NCI-H1105 (cell line): ENCODE results near the gene MAP2K3.
A peak's percentile ranks its signal among the peaks of the same experiment; 100 is the strongest.

Experiments
- DNase-seq: peaks from one replicate; lab custom pipeline; 2025; lab: John Stamatoyannopoulos, UW

Gene MAP2K3

DNA sequence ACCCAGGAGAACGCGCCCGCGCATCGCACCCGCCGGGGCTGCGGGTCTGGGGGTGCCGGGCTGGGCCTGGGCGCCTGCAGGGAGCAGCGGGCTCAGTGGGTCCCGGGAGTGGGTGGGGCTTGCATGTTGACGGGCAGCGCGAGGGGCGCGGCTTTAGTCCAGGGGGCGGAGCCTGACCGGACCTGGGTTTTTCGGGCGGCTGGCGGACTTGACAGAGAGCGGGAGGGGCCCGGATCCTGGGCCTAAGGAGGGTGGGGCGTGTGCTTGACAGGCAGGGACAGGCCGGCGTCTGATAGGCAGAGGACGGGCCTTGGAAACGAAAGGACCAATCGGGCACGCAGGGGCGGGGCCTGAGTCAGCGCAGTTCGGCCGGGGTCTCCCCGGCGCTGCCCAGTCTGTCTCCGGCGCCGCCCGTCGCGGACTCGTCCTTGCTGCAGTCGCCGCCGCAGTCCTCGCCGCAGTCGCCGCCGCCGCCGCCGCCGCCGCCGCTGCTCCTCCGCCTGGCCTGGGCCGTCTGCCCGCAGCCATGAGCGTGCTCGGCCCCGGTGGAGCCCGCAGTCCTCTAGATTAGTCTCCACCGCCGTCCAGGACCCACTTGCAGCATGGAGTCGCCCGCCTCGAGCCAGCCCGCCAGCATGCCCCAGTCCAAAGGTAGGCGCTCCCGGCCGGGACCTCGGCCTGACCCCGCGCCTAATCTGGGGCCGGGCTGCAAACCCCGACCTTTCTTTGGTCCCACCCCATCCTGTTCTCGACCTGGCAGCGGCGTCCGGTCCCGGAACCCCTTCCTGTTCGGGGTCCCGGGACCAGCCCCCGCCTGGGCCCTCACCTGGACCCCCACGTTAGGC is at the start of gene MAP2K3:
Gene MAP2K3 (plus strand): TSS at position 393 of the 845 bp plus-strand sequence. CDS start 210 bp downstream, at position 603.
- DNase-seq: peak; percentile 100

DNA sequence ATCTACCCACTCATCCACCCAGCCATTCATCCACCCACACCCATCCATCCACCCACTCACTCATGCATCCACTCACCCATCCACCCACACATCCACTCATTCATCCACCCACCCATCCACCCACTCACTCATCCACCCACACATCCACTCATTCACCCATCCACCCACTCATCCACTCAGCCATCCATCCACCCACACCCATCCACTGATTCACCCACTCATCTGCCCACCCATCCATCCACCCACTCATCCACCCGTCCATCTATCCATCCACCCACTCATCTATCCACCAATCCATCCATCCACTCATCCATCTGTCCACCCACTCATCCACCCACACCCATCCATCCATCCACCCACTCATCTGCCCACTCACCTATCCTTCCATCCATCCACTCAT is 48.6 kb upstream of the MAP2K3 start:
- no peak for DNase-seq

DNA sequence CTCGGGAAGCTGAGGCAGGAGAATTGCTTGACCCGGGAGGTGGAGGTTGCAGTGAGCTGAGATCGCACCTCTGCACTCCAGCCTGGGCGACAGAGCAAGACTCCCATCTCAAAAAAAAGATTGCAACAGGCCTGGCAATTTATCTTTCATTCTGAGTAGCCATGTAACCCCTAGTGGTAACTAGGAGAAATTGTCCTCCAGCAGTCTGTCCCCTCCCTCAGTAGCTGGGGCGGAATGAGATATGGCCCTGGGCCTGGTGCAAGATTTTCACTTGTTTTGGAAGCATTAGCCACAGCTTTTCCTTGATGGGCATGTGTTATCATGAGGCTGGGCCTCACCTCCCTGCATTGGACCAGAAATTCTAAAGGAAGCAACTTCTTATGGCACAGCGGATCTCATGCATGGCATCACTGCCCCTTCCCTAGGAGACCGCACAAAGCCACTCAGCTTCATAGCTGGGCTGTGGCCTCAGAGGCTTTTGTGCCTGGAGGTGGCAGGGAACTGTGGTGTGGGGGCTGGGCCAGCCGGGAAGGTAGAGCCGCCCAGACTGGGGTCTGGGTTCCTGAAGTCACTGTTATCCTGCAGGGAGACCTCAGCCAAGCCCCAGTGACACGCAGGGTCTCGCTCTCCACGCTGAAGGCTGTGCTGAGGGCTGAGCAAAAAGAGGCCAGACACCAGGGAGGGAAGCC is 44.7 kb upstream of the MAP2K3 start:
- DNase-seq: peak; percentile 7

DNA sequence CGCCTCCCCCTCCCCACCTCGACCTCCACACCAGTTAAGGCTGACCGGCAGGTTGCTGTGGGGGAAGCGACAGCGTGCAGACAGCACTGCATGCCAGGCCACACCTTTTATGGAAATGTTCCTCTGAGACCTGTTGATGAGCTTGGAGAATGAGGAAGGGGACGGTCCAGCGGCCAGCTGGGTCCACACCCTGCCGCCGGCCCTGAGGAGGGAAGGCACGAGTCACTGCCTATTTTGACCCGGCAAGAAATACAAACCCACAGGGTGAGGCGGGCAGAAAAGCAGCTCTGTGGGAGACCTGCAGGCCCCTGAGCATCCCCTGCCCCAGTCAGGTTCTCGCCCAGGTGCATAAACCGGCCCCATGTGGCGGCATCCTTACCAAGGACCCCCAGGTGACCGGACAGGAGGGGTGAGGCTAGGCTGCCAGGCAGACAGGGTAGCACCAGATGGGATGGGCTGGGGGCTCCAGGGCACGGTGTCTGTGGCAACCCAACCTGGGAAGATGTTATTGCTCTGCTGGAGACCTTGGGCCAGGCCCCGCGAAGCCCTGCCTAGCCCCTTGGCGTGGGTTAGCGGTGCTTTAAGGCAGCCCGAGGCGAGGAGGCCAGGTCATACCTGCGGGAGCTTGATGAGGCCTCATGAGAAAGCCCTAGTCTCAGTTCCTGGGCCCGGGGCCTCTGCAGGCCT is 44.0 kb upstream of the MAP2K3 start:
- no peak for DNase-seq

DNA sequence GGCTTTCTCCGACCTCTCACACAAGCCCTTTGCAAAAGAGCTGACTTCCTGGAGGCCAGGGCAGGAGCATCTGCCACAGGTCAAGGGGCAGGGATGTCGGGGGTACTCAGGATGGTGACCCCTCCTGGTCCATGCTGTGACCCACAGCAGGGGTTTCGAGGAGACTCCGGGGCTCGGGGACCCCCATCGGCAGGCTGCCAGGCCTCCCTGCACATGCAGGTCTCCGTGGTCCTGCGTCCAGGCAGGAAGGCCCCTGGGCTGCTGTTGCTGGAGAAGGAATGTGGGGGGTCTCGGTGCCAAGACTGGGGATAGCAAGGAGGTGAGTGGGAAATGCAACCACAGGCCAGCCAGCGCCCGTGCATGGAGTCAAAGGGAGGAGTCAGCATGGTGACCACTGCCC is 42.9 kb upstream of the MAP2K3 start:
- no peak for DNase-seq

DNA sequence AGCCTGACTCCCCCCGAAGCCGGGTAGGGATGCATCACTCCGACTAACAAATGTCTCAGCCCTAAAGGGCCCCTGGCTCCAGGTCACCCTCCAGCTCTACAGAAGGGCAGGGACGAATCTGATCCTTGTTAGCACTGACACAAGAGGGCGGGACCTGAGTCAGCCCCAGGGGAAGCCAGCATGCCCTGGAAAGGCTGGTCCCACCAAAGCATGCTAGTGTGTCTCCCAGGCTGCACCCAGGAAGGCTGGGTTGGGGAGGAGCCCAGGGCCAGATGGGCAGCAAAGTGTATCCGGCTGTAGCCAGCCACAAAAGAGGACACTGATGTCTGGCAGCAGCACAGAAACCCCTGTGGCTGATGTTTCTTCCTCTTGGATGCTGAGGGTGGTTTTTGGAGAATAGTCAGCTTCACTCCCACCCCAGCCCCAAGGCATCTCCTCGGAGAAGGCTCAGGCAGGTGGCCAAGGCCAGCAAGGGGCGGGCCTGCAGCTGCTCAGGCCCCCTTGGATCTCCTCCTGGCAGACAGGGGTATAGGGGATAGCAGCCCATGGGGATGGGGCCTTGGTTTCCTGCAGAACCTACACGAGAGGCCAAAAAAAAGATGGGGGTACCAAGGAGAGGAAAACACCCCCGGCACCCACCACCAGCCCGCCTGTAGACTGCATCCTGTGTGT is 42.3 kb upstream of the MAP2K3 start:
- no peak for DNase-seq

DNA sequence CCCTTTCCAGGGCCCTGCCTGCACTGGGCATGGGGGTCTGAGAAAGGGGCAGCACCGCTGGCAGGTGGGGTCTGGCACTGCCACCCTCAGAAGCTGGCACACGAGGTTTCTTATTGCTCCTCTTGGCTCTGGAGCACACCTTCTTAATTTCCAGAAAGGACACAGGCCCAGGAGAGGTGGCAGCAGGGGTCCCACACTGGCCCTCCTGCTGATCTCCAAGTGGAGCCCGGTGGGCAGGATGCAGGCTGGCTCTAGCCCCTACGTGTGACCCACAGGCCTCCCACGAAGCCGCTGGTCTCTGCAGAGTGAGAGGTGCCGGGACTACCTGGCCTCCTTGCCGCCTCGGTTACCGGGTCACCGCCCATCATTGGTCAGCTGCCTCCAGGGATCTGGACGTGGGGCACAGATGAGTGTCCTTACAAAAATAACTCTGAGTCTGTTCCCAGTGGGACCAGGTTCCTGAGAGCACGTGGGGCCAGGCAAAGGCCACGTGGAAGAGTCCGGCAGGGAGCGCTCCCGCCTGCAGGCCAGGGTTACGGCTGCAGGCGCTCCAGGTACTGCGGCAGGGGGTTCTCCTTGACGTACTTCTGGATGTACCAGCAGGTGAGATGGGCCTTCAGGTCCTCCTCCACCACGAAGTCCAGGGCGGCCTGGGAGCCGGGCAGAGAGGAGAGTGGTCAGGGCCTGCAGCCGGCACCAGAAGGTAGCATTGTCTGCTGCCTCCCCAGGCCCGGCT is 41.6 kb upstream of the MAP2K3 start:
- no peak for DNase-seq

DNA sequence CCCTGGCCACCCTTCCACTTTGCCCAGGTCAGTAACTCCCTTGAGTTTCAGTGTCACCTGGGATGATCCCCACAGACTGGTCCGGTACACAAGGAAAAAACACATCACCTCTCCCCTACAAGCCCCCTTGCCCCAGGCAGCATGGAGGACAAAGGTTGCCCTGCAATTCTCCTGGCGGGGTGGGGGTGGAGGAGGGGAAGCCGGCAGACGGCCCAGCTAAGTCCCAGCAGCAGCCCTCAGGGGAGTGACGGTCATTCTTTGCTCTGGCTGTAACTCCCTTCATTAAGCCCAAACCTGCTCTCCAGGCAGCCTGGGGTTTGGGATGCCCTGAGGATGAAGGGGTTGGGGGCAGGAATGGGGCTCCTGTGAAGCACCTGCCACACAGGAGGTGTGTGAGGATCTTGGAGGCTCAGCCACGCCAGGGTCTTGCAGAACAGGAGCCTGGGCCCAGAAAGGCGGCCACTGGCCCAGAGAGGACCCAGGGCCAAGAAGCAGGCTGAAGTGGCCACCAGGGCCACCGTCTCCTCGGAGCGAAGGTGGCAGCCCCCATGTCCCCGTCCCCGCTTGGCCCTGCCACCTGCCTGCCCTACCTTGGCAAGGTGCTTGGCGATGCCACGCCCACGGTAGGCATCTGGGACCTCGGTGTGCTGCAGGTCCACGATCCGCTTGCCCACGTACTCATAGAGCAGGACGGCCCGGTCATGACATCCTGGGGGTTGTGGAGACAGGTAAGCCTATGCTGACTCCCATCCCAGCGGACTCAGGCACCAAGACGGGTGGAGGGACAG is 40.8 kb upstream of the MAP2K3 start:
- DNase-seq: no peak

DNA sequence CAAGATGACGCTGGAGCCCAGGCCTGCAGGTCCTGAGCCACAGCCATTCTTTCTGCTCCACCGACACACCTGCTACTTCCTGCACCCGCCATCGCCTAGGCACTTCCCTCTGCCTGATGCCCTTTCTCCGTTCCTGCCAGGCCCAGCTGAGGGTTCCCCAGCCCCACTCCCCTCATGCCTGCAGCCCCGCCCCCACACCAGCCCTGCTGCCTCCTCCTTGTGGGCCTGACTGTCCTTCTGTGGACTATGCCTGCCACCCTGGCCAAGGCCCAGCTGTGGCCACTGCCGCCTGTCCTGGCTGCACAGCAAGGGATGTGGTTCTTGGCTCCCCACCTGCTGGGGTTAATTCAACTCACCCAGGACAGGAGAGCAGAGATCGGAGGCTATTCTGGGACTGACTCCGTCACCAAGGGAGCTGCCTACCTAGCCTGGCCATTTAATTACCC is 38.8 kb upstream of the MAP2K3 start:
- no peak for DNase-seq

DNA sequence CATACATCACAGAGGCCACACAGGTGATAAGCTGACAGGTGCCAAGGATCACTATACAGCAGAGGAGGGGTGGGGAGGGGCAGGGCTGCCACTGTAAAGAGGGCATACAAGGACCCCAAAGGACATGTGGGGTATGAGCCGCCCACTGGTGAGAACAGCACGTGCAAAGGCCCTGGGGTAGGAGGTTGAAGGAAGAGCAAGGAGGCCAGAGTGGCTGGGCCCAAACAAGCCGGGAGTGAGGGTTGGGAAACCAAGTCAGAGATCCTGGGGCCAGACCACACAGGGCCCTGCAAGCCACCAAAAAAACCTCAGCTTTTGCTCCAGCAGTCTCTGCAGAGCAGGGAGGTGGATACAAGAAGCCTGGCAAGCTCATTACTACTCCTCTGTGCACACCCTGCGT is 37.8 kb upstream of the MAP2K3 start:
- DNase-seq: no peak

DNA sequence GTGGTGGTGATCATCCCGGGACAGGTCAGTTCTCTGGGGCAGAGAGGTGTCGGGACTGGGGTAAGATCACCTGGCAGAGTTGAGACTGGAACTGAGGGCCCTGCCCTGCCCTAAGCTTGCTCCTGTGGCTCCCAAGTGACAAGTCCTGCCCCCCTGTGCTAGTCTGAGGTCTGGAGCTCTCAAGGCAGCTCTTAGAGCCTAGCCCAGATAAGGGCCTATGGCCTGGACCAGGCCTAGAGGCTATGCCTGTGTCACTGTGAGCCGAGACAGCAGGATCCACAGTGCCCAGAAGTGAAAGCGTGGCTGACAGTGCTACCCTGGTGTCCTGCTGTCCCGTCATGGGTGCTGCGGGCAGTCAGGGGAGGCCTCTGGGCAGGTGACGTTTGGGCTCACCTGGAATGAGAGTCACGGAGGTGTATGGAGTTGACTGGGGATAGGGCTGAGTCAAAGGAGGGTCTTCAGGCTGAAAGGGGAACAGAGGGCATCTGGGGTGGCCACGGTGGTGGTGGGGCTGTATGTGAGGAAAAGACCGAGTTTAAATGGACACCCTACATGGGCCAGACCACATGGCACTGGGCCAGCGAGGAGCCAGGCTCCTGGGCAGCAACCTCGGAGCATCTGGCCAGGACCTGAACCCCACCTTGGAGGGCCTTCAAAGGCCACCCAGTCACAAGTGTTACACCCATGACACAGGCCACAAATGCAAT is 36.8 kb upstream of the MAP2K3 start:
- no peak for DNase-seq

DNA sequence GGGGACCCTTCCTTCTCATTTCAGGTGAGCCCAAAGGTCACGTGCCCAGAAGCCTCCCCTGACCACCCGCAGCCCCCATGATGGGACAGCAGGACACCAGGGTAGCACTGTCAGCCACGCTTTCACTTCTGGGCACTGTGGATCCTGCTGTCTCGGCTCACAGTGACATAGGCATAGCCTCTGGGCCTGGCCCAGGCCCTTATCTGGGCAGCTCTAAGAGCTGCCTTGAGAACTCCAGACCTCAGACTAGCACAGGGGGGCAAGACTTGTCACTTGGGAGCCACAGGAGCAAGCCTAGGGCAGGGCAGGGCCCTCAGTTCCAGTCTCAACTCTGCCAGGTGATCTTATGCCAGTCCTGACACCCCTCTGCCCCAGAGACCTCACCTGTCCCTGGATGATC is 36.0 kb upstream of the MAP2K3 start:
- DNase-seq: no peak

DNA sequence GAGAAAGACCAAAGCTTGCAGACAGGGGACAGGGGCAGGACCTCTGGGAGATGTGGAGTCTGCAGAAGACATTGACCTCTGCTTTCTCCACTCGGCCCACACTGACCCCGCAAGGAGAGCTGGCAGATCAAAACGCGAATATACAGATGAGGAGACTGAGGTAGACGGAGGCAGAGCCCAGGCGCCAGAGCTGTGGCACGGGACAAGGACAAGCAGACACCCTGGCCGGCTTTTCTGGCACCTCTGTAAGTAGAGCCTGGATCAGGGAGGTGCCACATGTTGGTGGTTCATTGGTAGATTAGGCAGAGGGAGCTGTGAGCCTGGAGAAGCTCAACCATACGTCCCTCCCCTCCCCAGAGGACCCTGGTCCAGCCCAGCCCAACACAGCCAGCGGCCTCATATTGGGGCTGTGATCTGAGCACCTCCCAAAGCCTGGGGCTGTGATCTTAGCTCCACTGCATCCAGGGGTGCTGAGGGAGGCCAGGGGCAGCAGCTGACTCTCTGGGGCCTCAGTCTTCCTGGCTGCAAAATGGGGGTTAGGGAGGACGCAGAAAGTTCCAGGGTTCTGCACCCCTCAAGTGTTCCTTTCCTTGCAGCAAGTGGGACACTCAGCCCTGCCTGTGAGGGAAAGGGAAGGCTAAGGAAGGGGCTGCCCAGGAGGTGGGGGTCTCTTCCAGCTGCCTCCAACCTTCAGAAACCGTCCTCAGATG is 35.3 kb upstream of the MAP2K3 start:
- no peak for DNase-seq

DNA sequence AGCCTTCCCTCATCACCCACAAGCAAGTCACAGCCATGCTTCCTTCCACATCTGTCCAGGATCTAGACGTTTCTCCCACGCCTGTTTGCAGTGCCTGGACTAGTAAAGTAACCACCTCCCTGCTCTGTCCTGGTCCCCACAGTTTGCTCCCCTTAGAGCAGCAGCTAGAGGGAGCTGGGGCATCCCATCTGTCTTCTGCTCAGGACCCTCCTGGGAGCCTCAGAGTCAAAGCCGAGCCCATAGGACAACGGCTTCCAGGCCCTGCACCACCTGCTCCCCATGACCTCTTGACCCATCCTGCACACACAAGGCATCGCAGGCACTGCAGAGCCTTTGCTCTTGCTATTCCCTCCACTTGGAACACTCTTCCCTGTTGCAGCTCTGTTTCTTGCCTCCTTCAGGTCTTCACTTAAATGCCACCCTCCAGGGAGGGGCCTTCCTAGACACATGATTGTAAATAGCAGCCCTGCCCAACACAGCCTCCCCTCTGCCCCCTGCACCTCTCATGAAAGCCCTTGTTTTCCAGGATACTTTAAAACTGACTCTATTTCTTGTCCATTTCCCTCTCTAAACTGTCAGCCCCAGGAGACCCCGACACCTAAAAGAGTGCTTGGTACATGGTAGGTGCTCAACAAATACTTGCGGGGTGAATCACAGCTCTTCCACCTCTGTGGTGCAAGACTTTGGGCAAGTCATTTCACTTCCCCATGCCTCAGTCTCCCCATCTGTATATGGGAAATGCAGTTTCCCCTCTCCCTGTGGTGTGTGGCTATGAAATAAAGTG is 34.4 kb upstream of the MAP2K3 start:
- no peak for DNase-seq

DNA sequence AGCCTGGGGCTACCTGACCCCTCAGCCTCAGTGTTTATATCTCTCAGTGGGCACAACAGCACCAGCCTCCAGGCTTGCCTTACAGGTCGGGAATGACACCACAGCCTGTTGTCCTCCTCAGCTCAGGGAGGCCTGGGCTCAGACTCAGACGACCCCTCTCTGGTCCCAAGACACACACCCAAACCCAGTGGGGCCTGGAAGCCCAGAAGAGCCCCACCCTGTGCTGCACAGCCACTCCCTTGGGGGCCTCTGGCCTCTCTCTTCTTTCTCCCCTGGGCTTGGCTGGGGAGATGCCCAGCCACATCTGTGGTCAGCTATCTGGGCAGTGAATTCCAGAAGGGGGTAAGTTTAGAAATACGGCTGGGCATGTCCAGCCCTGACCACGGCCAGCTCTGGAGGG is 33.7 kb upstream of the MAP2K3 start:
- no peak for DNase-seq

DNA sequence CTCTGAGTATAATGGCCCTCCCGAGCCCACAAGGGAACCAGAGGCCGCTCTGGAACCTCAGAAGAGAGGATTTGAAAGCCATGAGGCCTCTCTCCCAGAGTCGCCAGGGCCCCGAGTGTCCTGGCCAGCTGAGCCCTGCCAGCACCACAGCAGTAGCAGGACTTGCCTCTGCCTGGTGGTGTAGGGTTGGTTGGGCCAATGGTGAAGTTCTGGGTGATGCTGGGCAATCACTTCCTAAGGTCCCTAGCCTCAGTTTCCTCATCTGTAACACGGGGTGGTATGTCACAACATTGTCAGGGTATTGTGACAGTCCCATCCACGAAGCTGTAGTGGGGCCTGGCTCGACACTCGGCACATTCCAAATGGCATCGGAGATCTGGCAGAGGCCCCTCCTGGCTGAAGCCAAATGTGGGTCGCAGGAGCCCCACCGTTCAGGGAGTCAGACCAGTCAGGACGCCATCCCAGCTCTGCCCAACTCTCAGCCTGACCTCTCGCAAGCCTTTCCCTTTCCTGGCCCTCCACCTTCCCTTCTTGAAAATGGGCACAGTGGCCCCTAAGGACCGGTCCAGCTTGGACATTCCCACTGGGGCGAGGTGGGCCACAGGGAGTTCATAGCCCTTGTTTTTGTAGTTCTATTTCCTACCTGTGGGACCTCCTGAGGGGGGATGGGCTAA is 33.0 kb upstream of the MAP2K3 start:
- DNase-seq: no peak

DNA sequence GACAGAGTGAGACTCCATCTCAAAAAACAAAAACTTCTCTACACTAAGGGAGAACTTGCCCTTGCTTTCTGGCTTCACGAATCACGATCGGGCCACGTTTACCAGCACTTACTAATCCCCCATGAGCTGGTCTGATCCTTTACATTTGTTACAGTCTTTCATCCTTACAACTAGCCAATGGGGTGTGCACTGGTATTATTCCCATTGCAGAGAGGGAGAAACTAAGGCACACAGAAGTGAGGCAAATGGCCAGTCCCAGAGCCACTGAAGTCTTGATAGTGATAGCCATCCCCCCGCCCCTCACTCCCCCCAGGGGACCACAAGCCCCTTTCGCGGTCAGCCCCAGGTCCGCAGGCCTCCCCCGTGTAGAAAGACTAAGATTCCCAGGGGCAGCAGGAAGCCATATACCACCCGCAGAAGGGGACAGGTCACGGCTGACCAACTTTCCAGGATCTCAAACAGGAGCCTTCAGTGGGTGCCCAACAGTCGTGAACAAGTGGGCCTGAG is 32.2 kb upstream of the MAP2K3 start:
- DNase-seq: no peak
